K562 (cell line): ENCODE measurements around the gene GSTM2. TPM values are rescaled to one million over a fixed set of nuclear protein-coding genes. Genes with fewer than 3 reads are reported as not detected.

ENCODE experiments used
- BMI1 ChIP-seq: fragments of 150-350 bp; IDR thresholded peaks from 2 replicates; pipeline ENCODE4 v1.6.1; 2014; ENCODE audit warnings: low read length
- CTBP1 ChIP-seq: fragments of 450-650 bp; IDR thresholded peaks from 2 replicates; pipeline ENCODE4 v1.6.1; 2016; ENCODE audit warnings: borderline replicate concordance
- E2F3 ChIP-seq: fragments of 250-450 bp; sonication (Bioruptor Pico); IDR thresholded peaks from 2 replicates; pipeline ENCODE4 v1.4.0; 2020; ENCODE audit warnings: mild to moderate bottlenecking
- EGR1 ChIP-seq: fragments of 450-650 bp; conservative IDR thresholded peaks from 2 replicates; pipeline ENCODE4 v1.6.1; 2017; ENCODE audit warnings: mild to moderate bottlenecking
- FOXP1 ChIP-seq: sonication (generic); formaldehyde crosslinking; IDR thresholded peaks from 2 replicates; pipeline ENCODE4 v1.8.0; 2022; ENCODE audit warnings: mild to moderate bottlenecking, missing genetic modification reagents
- MNT ChIP-seq, 2 experiments: fragments of 450-650 bp; conservative IDR thresholded peaks; 2 replicates each; pipeline ENCODE4 v1.6.1; 2017; ENCODE audit warnings: mild to moderate bottlenecking in 2 of 2, moderate library complexity in 2 of 2
- RBFOX2 ChIP-seq: fragments of 200-400 bp; formaldehyde crosslinking; IDR thresholded peaks from 2 replicates; pipeline ENCODE4 v1.6.1; 2017; ENCODE audit warnings: low read depth, mild to moderate bottlenecking, low read length, moderate library complexity
- SRSF9 ChIP-seq: fragments of 200-400 bp; formaldehyde crosslinking; IDR thresholded peaks from 2 replicates; pipeline ENCODE4 v1.6.1; 2017; ENCODE audit warnings: low read depth, low read length, borderline replicate concordance
- ZBTB11 ChIP-seq, 3 experiments: fragments of 200-800 bp in 1 of 3; fragments of 250-450 bp in 1 of 3; fragments of 450-650 bp in 1 of 3; sonication (Bioruptor Pico) in 1 of 3; sonication (Bioruptor generic) in 1 of 3; formaldehyde crosslinking in 1 of 3; IDR thresholded peaks; 2 replicates each; pipeline versions ENCODE4 v1.6.1 to v1.8.0; 2016 to 2022; ENCODE audit warnings: mild to moderate bottlenecking in 2 of 3, missing genetic modification characterization in 2 of 3, missing compliant biosample characterization in 1 of 3, moderate library complexity in 1 of 3
- ZBTB43 ChIP-seq: sonication (generic); formaldehyde crosslinking; IDR thresholded peaks from 2 replicates; pipeline ENCODE4 v1.8.0; 2023; ENCODE audit warnings: mild to moderate bottlenecking, missing genetic modification reagents
- ZNF407 ChIP-seq: fragments of 450-650 bp; IDR thresholded peaks from 2 replicates; pipeline ENCODE4 v1.6.1; 2016; ENCODE audit warnings: low read depth
- ZNF436 ChIP-seq: fragments of 250-450, 450-650 bp; sonication (Bioruptor Pico); formaldehyde crosslinking; IDR thresholded peaks from 2 replicates; pipeline ENCODE4 v1.7.0; 2020; ENCODE audit warnings: mild to moderate bottlenecking
- ZNF77 ChIP-seq: fragments of 250-450 bp; sonication (Bioruptor Pico); IDR thresholded peaks from 2 replicates; pipeline ENCODE4 v1.5.0; 2020
- polyA plus RNA-seq, 8 experiments: library from polyadenylated mRNA; depleted of rRNA in 4 of 8; stranded (reverse) in 5 of 8; unstranded in 3 of 8; fragments of >200 nt; fragmentation: Nextera tagmentation in 2 of 8; fragmentation: Illumina TruSeq in 1 of 8; extraction: Ambion mirVana in 2 of 8; extraction: Trizol in 1 of 8; gene quantifications; 2 replicates each; pipeline versions ENCODE4 v1.2.1 to v1.2.3, GENCODE V29; 2011 to 2014; ENCODE audit warnings: inconsistent platforms in 1 of 8, missing spikeins in 1 of 8
- total RNA-seq, 7 experiments: library from RNA; depleted of rRNA in 6 of 7; stranded (reverse); fragments of >200 nt in 6 of 7; fragmentation: Illumina TruSeq in 2 of 7; extraction: Trizol in 2 of 7; gene quantifications; 2 replicates each; pipeline versions ENCODE4 v1.2.1 to v1.2.3, GENCODE V29; 2011 to 2021; ENCODE audit warnings: low replicate concordance in 1 of 7

The GSTM2 gene
- total and polyA plus RNA-seq, 9 of the 15 experiments (the other 6 are each of a cell fraction or from before 2014, with no cell fraction given): 1.6 to 15.1 (median 6.8) TPM

DNA sequence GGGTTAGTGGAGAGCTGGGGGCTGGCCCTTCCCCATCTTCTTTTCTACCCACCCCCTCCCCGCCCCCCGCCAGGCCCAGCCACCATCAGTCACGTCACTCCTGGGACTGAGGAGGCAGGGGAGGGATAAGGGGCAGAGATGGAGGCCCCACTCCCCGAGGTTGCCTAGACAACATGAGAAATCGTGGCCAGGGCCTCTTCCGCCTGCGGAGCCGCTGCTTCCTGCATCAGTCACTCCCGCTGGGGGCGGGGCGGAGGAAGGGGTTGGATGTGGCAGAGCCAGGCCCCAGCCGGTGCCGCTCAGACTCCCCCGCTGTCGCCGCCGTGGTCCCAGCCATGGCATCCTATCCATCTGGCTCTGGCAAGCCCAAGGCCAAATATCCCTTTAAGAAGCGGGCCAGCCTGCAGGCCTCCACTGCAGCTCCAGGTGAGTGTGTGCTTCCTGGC, 47.0 kb upstream of the GSTM2 start (continued):
- no peak for TF ChIP-seq ZNF407
- TF ChIP-seq ZNF77: no peak
- TF ChIP-seq BMI1: peak; percentile 87
- no peak for TF ChIP-seq ZBTB11 (CRISPR knock-in tag; IDR thresholded peaks at IDR 0.05)
- 0 out of 2 replicates have a peak, but pooled peaks have one; percentile 53 for TF ChIP-seq FOXP1 (CRISPR knock-in tag)
- peak; percentile 82 for TF ChIP-seq CTBP1
- peak; percentile 38; the same call in 1 of the 2 replicates for TF ChIP-seq EGR1
- peak in 1 of 2 experiments; percentile 36; a peak in 1 of 4 replicates for TF ChIP-seq MNT (conservative IDR thresholded peaks at IDR 0.05)
- TF ChIP-seq RBFOX2: peak; percentile 67
- no peak for TF ChIP-seq E2F3 (CRISPR knock-in tag)
- no peak for TF ChIP-seq SRSF9
- TF ChIP-seq ZBTB43 (CRISPR knock-in tag): no peak
- no peak for TF ChIP-seq ZNF436 (CRISPR knock-in tag)
